Measurements from ENCODE around the gene FAM227B.

Gene FAM227B

DNA sequence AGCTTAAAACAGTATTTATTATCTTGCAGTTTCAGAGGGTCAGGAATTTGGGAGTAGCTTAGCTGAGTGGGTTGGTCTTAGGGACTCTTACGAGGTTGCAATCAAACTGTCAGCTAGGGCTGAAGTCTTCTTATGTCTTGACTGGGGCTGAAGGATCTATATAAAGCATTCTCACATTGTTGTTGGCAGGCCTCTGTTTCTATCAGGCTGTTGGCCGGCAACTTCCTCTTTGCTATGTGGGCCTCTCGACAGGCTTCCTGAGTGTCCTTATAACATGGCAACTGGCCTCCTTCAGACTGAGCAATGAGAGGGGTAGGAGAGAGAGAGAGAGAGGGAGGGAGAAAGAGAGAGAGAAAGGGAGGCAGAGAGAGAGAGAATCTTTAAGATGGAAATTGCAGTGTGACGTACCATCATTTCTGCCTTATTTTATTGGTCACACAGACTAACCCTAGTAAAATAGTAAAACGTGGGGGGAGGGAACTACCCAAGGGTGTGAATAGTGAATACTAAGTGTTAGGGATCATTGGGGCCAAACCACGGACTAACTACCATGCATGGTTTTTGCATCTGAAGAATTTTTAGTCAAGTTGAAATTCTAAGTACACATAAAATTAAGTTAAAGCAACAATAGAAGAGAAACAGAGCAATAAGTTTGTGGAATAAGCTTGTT lies 181.5 kb downstream of the FAM227B start:
- no peak for DNase-seq (ENCODE audit: extremely low read depth, low read depth)
- TF ChIP-seq CTCF (IDR thresholded peaks at IDR 0.05; ENCODE audit: low read depth, low read length) = no peak

- DNase-seq (ENCODE audit: extremely low read depth, low read depth) = no peak
- no peak for TF ChIP-seq CTCF (IDR thresholded peaks at IDR 0.05; ENCODE audit: low read depth, low read length)
These were observed 183.9 kb downstream of the FAM227B start for GRCh38 chr15:49436751-49437150.

GRCh38 chr15:49435174-49435573 lies 185.4 kb downstream of the FAM227B start:
- no peak for DNase-seq (ENCODE audit: extremely low read depth, low read depth)
- no peak for TF ChIP-seq CTCF (IDR thresholded peaks at IDR 0.05; ENCODE audit: low read depth, low read length)

- DNase-seq (ENCODE audit: extremely low read depth, low read depth) = no peak
These were observed 190.6 kb downstream of the FAM227B start for GRCh38 chr15:49430046-49430445.

GRCh38 chr15:49428409-49429095 lies 192.1 kb downstream of the FAM227B start:
- TF ChIP-seq CTCF (IDR thresholded peaks at IDR 0.05; ENCODE audit: low read depth, low read length) = no peak
- peak; percentile 75 for DNase-seq (ENCODE audit: extremely low read depth, low read depth)

More at GRCh38 chr15:49430046-49430445, 190.6 kb downstream of the FAM227B start:
- no peak for TF ChIP-seq CTCF (IDR thresholded peaks at IDR 0.05; ENCODE audit: low read depth, low read length)

DNA sequence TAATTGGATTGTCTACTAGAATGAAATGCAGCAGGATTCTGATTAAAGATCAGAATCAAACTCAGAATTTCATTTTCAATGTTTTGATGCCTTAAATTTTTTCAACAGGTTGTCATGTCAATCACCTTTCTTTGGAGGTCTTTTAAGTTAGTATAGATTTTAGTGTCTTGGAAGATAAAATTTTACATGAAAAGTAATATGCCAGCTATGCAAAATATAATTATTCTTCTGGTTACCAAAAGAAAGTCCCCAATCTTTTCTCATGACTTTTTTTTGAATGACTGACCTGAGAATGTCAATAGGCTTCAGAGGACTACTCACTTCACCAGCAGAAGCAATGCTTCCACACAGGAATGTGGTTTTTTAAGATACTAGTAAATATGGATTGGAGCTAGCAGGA lies 193.2 kb downstream of the FAM227B start:
- no peak for TF ChIP-seq CTCF (IDR thresholded peaks at IDR 0.05; ENCODE audit: low read depth, low read length)
- no peak for DNase-seq (ENCODE audit: extremely low read depth, low read depth)

- no peak for TF ChIP-seq CTCF (IDR thresholded peaks at IDR 0.05; ENCODE audit: low read depth, low read length)
- no peak for DNase-seq (ENCODE audit: extremely low read depth, low read depth)
These were observed 195.7 kb downstream of the FAM227B start for GRCh38 chr15:49424954-49425353.

Data from AG09319 (cell line).